T-helper 1 cell treated with Interleukin-12 subunit alpha and Interleukin-12 subunit beta and Interleukin-4 antibody, amounts not matched to agents 30 ng/mL and 1 ng/mL, for 36 hours (primary cell): ENCODE measurements around the gene CALR. TPM values are rescaled to one million over a fixed set of nuclear protein-coding genes. Genes with fewer than 3 reads are reported as not detected.

Experiments used
- intact Hi-C: fragments of 100-400 bp; cut with micrococcal nuclease; formaldehyde crosslinking; loops from one replicate; pipeline ENCODE4 v1.15.1; 2024
- total RNA-seq: library from RNA; stranded (reverse); gene quantifications from 2 replicates; pipeline ENCODE4 v1.2.3, GENCODE V29; 2022

CALR gene
- total RNA-seq, 1 donor from 2014 or later, result 1,347 TPM

DNA sequence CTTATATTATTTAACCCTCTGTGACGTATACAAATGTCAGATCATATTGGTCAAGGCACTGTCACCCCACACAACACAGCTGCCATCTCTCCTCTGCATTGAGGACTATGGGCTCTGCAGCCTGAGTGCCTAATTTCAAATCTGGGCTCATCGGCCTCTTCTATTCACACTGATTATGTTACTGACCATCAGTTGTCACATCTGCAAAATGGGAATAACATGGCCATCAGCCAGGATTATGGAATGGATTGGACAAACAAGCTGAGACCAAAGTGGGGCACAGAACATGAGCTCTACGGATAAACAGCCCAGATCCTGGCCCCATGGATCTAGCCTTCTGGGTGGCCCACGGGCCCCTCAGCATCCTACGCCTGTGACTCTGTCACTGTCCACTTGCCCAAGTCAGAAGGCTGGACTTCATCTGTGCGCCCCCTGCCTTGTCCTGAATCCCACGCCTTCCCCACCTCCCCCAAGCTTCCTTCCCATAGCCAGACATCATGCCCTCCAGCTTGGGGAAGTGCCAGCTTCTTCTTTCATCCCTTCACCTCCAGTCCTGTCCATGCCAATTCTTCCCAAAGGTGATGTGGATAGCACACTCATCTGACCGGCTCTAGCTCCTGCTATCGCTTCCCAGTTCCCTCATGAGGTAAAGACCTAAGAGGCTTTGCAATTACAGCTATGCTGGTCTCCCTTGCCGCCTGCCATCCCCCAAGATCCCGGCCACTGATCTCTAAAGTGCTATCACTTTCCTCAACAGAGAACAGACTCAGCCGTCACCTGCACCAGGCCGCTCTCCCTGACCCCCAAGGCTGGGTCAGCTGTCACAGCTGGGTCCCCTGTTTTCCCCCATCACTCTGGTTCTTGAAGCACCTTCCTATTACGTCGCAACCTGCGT, 5.8 kb upstream of the CALR start:
- intact Hi-C loops, result loop anchor here (1.0 to 10.0 kb wide), 9 partner anchors 13 to 812 kb away; partner anchors contain the start of genes GADD45GIP1, GCDH, GET3 and RAD23A

DNA sequence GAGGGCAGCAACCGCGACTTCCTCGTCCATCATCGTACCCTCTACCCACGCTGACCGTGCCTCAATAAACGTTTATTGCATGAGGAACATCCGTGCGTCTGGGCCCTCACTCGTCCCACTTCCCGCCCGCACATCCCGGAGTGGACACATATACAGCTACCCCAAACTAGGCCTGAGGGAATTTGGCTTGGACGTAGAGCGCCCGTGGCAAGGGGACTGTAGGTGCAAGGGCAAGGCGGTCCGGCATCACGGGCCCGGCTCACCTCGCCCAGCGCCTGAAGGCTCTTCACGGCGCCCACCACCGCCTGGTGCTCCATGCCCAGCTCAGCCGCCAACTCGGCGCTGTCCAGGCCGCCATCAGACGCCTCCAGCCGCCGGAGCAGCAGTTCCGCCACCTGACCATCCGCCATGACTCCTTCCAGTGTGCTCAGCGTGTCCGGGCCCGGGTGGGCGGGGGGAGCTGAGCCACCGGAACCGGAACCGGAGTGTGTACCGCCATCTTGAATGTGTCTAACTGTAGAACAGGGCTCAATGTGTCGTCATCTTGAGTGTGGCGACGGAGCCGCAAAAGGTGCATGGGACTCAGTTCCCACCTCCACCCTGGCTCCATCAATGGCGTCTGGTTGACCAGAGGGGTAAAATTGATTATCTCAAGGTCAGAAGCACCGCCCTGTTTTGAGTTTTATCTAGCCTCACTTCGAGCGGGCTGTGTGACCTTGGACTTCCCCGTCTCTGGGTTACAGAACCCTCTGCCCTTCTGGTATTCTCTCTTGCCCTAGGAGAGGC, 4.9 kb upstream of the CALR start, which contains the start of gene FARSA:
TSS of gene FARSA (minus strand) at position 425 of the 786 bp plus-strand sequence. CDS start at position 410, 15 bp downstream.
- intact Hi-C loops, result loop anchor here (1.0 to 10.0 kb wide), 9 partner anchors 12 to 811 kb away; partner anchors contain the start of genes GADD45GIP1, GCDH, GET3 and RAD23A

DNA sequence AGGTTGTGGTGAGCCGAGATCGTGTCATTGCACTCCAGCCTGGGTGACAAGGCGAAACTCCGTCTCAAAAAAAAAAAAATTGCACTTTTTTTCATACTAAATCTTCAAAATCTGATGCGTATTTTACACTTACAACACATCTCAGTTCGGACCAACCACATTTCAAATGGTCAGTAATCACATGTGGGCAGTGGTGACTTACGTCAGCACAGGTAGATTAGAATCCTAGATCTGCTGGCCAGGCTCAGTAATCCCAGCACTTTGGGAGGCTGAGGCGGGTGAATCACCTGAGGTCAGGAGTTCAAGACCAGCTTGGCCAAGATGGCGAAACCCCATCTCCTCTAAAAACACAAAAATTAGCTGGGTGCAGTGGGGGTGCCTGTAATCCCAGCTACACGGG, 3.3 kb upstream of the CALR start:
- intact Hi-C loops, result loop anchor here (5.0 to 10.0 kb wide), 2 partner anchors 323 to 810 kb away; partner anchors contain the start of genes ZNF490 and ZNF791

DNA sequence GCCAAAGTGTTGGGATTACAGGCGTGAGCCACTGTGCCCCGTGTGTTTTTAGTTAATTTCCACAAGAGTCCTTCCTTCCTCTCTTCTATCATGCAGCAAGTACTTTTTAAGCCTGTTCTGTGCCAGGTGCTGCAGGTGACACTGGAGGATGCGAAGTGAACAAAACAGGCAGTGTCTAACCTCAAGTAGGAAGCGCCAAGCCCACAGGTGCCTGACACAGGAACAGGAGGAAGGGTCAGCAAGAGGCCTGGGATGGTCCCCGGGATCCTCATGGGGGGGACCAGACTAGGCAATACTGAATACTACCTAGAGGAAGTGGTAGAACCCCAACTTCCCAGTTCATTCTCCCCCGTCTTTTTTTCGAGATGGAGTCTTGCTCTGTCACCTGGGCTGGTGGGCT, 1.8 kb upstream of the CALR start:
- intact Hi-C loops, result loop anchor here (5.0 to 10.0 kb wide), 2 partner anchors 324 to 808 kb away; partner anchors contain the start of genes ZNF490 and ZNF791

DNA sequence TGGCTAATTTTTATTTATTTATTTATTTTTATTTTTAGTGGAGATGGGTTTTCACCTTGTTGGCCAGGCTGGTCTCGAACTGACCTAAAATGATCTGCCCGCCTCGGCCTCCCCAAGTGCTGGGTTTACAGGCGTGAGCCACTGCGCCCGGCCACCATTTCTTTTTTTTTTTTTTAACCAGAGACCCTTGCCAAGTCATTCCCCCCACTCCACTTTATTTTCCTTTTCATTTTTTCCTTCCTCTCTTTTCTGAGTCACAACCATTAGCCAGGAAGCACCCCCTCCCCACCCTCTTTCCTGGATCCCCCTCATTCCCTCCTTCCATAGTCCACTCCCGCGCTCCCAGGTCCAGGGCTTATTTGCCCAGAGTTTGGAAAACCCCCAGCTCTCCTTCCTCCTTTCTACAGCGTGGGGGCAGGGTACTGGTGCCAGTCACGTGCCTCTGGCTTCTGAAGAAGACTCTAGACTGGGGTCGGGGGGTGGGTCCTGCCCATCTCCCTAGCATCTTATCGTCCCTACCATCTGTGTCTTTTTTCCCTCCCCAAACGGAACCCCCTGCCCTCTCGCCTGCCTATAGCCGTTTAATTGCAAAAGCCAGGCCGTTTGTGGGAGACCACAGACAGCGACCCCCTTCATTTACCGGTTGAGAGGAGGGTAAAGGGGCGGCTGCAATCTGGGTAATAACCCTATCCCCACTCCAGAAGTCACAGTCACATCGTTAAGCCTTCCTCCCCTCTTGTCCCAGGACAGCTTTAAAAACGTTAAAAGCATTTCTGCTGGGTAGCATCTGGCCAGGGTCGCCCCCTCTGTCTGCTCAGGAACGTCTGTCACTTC, 1.1 kb upstream of the CALR start:
- intact Hi-C loops, result loop anchor here (5.0 to 10.0 kb wide), 2 partner anchors 325 to 807 kb away; partner anchors contain the start of genes ZNF490 and ZNF791

DNA sequence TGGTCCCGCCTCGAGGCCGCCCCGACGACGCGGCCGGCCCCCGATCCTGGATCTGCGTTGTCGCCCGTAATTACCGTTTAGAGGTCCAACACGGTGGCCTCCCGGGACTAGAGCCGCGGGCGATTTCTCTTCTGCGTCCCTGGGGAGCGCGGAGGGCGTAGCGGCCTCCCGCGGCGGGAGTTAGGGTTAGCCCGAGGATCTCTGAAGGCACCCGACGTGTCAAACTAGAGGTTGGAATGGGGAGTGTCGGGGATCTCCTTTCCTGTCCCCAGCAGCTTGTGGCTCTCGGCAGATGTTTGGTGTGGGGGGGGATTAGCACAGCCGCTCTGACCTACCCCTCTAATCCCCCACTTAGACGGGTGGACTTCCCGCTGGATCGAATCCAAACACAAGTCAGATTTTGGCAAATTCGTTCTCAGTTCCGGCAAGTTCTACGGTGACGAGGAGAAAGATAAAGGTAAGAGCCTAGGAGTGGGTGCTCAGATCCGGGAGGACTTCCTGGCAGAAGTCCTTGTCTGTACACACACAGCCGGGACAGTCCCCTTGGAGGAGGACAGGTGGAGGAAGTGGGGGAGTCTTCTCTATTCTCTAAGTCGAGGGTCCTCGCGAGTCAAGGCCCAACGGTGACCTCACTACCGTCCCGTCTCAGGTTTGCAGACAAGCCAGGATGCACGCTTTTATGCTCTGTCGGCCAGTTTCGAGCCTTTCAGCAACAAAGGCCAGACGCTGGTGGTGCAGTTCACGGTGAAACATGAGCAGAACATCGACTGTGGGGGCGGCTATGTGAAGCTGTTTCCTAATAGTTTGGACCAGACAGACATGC, 581 bp downstream of the CALR start:
- intact Hi-C loops, result loop anchor here (1.0 to 10.0 kb wide), 12 partner anchors 7 to 1564 kb away; partner anchors contain the start of genes GADD45GIP1, GCDH, GET3 and JUNB

DNA sequence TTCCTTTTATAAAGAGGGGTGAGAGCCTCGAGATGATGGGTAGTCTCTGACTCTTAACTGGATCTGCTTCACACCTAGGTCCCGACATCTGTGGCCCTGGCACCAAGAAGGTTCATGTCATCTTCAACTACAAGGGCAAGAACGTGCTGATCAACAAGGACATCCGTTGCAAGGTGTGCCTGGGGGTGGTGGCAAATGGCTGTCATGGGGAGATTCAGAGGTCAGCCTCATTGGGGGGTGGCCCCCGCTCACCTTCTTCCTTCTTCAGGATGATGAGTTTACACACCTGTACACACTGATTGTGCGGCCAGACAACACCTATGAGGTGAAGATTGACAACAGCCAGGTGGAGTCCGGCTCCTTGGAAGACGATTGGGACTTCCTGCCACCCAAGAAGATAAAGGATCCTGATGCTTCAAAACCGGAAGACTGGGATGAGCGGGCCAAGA, 1.6 kb downstream of the CALR start:
- intact Hi-C loops, result loop anchor here (2.0 to 10.0 kb wide), 7 partner anchors 17 to 905 kb away; partner anchors contain the start of genes GADD45GIP1, GET3, JUNB and ZNF490

DNA sequence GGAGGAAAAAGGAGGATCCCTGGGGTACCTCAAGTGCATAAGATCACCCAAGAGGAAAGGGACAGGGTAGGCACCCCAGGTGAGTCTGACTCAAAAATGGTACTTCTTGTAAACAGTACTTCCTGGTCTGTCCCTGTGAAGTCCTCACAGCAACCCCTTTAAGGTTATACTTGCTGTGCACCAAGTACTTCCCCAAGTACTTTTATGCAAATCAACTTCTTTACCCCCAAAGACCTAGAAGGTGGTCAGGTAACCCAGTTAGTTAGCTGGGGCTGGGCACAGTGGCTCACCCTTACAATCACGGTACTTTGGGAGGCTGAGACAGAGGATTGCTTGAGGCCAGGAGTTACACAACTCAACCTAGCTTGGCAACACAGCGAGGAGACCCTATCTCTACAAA, 2.5 kb downstream of the CALR start:
- intact Hi-C loops, result loop anchor here (10.0 kb wide), 1 partner anchor 904 kb away; no protein-coding TSS in a partner anchor

DNA sequence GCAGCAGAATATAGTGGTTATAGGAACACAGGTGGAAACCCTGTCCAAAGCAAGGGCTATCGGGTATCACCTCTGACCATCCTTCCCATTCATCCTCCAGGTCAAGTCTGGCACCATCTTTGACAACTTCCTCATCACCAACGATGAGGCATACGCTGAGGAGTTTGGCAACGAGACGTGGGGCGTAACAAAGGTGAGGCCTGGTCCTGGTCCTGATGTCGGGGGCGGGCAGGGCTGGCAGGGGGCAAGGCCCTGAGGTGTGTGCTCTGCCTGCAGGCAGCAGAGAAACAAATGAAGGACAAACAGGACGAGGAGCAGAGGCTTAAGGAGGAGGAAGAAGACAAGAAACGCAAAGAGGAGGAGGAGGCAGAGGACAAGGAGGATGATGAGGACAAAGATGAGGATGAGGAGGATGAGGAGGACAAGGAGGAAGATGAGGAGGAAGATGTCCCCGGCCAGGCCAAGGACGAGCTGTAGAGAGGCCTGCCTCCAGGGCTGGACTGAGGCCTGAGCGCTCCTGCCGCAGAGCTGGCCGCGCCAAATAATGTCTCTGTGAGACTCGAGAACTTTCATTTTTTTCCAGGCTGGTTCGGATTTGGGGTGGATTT, 5.1 kb downstream of the CALR start:
- intact Hi-C loops, result loop anchor here (10.0 kb wide), 1 partner anchor 901 kb away; no protein-coding TSS in a partner anchor

DNA sequence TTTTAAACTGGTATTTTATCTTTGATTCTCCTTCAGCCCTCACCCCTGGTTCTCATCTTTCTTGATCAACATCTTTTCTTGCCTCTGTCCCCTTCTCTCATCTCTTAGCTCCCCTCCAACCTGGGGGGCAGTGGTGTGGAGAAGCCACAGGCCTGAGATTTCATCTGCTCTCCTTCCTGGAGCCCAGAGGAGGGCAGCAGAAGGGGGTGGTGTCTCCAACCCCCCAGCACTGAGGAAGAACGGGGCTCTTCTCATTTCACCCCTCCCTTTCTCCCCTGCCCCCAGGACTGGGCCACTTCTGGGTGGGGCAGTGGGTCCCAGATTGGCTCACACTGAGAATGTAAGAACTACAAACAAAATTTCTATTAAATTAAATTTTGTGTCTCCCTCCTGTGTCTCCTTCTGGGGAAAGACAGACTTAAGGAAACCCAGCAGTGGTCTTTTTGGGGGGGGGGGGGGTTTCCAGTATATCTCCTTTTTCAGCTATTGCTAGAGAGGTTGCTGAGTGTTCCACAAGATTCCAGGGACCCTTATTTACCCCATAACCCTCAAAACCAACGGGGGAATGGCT, 5.8 kb downstream of the CALR start:
- intact Hi-C loops, result loop anchor here (10.0 kb wide), 1 partner anchor 901 kb away; no protein-coding TSS in a partner anchor

DNA sequence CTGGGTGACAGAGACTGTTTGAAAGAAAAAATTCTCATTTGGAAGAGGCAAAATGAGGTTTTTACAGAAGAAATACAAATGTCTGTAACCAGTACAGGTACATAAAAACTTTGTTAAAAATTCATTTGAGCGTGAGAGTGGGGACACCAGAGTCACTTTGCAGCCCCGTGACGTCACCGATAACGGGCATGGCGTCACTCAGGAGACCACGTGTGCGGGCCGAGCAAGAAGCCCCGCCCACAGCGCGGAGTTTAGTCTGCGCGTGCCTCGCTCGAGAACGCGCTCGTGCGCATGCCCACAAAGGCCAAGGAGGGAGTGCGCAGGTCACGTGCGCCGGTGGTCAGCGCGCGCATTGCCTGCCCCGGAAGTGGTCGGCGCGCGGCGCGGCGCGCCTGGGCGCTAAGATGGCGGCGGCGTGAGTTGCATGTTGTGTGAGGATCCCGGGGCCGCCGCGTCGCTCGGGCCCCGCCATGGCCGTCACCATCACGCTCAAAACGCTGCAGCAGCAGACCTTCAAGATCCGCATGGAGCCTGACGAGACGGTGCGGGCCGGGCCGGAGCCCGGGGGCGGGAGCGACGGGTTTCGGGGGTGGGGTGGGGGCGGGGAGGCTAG, 7.2 kb downstream of the CALR start, which contains the start of gene RAD23A:
TSS of gene RAD23A (plus strand) at position 384 of the 613 bp plus-strand sequence. CDS start at position 471, 87 bp downstream.
- intact Hi-C loops, result loop anchor here (1.0 to 10.0 kb wide), 7 partner anchors 7 to 899 kb away; partner anchors contain the start of genes CALR, FARSA, GADD45GIP1 and SYCE2

DNA sequence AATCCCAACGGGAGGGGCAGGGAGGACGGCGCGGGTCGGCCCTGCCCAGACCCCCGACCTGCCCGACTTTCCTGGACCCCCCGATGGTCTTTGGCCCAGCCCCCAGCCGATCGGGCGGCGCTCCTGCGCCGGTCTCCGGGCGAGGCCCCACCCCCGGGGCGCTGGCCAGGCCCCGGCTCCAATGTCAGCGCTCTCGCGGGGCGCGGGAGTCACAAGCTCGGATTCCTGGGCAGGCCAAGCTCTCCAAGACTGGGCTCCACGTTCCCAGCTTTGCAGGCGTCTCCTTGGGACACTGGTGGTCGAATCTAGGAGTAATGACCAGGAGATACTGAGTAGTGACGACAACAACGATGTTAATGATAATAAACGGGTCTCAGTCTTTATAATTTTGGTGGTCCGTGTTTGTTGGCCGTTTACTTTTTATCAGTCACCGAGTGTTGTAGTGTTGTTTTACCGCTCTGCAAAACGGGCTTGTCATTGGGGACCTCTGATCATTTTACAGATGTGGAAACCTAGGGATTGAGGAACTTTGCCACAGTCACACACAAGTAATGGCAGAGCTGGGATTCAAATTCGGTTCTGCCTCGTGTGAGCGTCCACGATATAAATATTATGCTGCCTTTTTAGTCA, 7.8 kb downstream of the CALR start:
- intact Hi-C loops, result loop anchor here (1.0 to 10.0 kb wide), 3 partner anchors 8 to 899 kb away; partner anchors contain the start of genes CALR and GADD45GIP1

DNA sequence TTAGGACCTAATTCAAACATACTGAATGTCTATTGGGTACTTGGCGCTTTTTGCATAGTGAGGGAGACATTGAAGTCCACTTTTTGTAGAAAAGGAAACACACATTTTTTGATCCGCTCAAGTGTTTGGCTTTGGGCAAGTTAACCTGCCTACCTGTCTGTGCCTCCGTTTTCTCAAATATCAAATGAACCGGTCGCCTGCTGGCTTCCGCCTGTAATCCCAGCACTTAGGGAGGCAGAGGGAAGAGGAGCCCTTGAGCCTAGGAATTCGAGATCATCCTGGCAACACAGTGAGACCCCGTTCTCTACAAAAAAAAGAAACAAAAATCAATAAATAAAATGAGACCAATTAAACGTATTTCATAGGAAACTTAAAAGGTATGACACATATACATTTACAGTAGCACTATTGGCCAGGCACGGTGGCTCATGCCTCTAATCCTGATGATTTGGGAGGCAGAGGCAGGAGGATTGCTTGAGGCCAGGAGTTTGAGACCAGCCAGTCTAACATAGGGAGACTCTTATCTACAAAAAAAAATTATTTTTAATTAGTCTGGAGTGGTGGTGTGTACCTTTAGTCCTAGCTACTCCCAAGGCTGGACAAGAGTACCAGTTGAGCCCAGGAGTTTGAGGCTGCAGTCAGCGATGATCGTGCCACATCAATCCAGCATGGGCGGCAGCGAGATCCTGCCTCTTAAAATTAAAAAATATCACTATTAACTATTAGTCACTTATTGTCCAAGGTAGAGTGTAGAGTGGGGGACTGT, 8.5 kb downstream of the CALR start:
- intact Hi-C loops, result loop anchor here (1.0 to 10.0 kb wide), 3 partner anchors 9 to 898 kb away; partner anchors contain the start of genes CALR and GADD45GIP1

DNA sequence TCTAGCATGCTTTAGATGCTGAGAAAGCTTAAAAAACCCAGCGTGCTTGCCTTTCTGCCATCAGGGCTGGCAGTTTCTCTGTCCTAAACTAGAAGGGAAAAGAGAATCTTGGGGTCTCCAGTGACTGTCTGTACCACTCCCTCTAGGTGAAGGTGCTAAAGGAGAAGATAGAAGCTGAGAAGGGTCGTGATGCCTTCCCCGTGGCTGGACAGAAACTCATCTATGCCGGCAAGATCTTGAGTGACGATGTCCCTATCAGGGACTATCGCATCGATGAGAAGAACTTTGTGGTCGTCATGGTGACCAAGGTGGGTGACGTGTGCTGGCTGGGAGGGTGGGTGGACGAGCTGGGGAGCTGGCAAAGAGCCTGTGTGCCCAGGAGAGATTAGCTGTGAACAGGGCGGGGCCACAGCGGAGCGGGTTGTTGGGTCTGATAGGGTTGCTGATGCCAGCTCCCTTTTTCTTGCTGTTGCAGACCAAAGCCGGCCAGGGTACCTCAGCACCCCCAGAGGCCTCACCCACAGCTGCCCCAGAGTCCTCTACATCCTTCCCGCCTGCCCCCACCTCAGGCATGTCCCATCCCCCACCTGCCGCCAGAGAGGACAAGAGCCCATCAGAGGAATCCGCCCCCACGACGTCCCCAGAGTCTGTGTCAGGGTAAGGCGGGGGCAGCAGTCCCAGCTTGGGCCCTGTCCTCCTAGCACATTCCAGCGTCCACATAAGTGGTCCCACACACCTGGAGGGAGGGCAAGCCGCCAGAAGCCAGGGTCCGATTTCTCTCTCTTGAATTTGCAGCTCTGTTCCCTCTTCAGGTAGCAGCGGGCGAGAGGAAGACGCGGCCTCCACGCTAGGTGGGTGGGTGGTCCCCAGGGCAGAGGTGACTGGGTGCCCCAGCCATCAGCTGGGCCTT, 9.5 kb downstream of the CALR start:
- intact Hi-C loops, result loop anchor here (10.0 kb wide), 1 partner anchor 897 kb away; no protein-coding TSS in a partner anchor
